ENCODE results near the gene ACOX3.

DNA sequence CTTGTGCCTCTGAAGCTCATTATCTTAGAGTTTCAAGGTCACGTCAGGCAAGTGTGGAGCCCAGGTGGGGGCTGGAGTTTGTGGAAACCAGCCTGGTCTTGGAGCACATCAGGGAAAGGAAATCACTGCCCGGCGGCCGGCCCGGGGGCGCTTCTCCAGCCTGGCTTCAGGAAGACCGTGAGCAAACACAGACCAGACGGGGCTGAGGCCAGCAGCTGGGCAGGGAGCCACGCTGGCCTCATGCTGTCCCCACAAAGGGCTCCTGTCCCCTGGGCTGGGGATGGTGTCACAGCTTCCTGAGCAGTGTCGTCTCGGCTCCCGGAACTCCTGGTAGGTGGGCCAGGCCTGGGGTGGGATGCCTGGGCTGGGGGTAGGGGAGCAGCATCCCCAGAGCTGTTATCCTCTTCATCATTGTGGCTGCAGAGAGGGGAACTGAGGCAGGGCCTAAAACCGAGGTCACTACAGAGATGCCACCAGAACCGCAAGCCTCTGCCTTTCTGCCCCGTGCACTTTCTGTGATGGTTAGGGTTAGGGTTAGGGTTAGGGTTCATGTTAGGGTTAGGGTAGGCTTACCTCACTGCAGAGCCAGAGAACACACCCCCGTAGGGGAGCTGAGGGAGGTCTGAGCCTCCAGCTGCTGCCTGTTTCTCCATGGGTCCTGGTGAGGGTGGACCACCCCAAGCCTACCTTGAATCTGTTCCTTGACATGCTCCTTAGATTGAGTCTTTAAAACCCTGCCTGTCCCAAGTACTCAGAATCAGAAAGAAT lies 93.5 kb downstream of the ACOX3 start:
- TF ChIP-seq POLR2A (IDR thresholded peaks at IDR 0.05): no peak
- TF ChIP-seq, protein P1, sequence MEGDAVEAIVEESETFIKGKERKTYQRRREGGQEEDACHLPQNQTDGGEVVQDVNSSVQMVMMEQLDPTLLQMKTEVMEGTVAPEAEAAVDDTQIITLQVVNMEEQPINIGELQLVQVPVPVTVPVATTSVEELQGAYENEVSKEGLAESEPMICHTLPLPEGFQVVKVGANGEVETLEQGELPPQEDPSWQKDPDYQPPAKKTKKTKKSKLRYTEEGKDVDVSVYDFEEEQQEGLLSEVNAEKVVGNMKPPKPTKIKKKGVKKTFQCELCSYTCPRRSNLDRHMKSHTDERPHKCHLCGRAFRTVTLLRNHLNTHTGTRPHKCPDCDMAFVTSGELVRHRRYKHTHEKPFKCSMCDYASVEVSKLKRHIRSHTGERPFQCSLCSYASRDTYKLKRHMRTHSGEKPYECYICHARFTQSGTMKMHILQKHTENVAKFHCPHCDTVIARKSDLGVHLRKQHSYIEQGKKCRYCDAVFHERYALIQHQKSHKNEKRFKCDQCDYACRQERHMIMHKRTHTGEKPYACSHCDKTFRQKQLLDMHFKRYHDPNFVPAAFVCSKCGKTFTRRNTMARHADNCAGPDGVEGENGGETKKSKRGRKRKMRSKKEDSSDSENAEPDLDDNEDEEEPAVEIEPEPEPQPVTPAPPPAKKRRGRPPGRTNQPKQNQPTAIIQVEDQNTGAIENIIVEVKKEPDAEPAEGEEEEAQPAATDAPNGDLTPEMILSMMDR (IDR thresholded peaks at IDR 0.05): no peak
